PFSK-1 (cell line): Measurements from ENCODE around the gene RHOJ.

Experiments used
- POLR2AphosphoS5 ChIP-seq: IDR thresholded peaks from 2 replicates; pipeline ENCODE4 v1.6.1; 2012; ENCODE audit warnings: low read depth, mild to moderate bottlenecking, control low read depth, low read length, moderate library complexity
- TAF1 ChIP-seq: IDR thresholded peaks from 2 replicates; pipeline ENCODE4 v1.6.1; 2012; ENCODE audit warnings: low read length, control low read depth, borderline replicate concordance; ENCODE audit not compliant: insufficient read depth

GRCh38 chr14:63287666-63288483 lies 83.6 kb downstream of the RHOJ start:
- TF ChIP-seq TAF1, result no peak
- no peak for TF ChIP-seq POLR2AphosphoS5
